IPS DF 19.7 (cell line): ENCODE results near the gene PCDHGA8.
"Not testable (repeated sequence)": the region's sequence is repeated elsewhere in the genome, so short reads cannot be mapped to it uniquely, and the experiment has no call there.

ENCODE experiments used
- DNase-seq: peaks from one replicate; pipeline ENCODE4 v3.0.0-alpha.2; 2013; ENCODE audit warnings: low read depth, low spot score

The PCDHGA8 gene

GRCh38 chr5:141371572-141372475 is 20.6 kb upstream of the PCDHGA8 start:
- DNase-seq = no peak

GRCh38 chr5:141373673-141374317 is 18.6 kb upstream of the PCDHGA8 start, which contains the start of gene PCDHGA6:
PCDHGA6 (plus strand) TSS chr5:141373891; CDS start chr5:141374084, 193 bp downstream.
- DNase-seq = no peak

- DNase-seq = no peak
These were observed 17.8 kb upstream of the PCDHGA8 start for GRCh38 chr5:141374627-141375026.

GRCh38 chr5:141375444-141376155 is 16.8 kb upstream of the PCDHGA8 start:
- not testable (repeated sequence) for DNase-seq

- DNase-seq = no peak
These were observed 9.8 kb upstream of the PCDHGA8 start, which contains the start of gene PCDHGA7 for GRCh38 chr5:141382469-141383294. PCDHGA7 (plus strand) TSS chr5:141382742; CDS start chr5:141382900, 158 bp downstream.

GRCh38 chr5:141383345-141383744 is 9.1 kb upstream of the PCDHGA8 start:
- no peak for DNase-seq

- no peak for DNase-seq
These were observed 7.8 kb upstream of the PCDHGA8 start for GRCh38 chr5:141384471-141385267.

GRCh38 chr5:141387557-141388311 is 4.7 kb upstream of the PCDHGA8 start, which contains the start of gene PCDHGB4:
PCDHGB4 (plus strand) TSS chr5:141387698; CDS start chr5:141387885, 187 bp downstream.
- not testable (repeated sequence) for DNase-seq

- DNase-seq = no peak
These were observed 3.8 kb upstream of the PCDHGA8 start for GRCh38 chr5:141388661-141389060.

GRCh38 chr5:141389153-141390042 is 3.0 kb upstream of the PCDHGA8 start:
- DNase-seq = no peak

GRCh38 chr5:141393267-141393666 is 834 bp downstream of the PCDHGA8 start:
- no peak for DNase-seq

- not testable (repeated sequence) for DNase-seq
These were observed 2.2 kb downstream of the PCDHGA8 start for GRCh38 chr5:141394401-141395187.

- not testable (repeated sequence) for DNase-seq
These were observed 5.5 kb downstream of the PCDHGA8 start, which contains the start of gene PCDHGB5 for GRCh38 chr5:141397756-141398551. PCDHGB5 (plus strand) TSS chr5:141397947; CDS start chr5:141398128, 181 bp downstream.

- DNase-seq = no peak
These were observed 6.2 kb downstream of the PCDHGA8 start for GRCh38 chr5:141398608-141399007.

GRCh38 chr5:141399555-141400258 is 7.3 kb downstream of the PCDHGA8 start:
- no peak for DNase-seq
